ENCODE data around the gene NUAK2.

DNA sequence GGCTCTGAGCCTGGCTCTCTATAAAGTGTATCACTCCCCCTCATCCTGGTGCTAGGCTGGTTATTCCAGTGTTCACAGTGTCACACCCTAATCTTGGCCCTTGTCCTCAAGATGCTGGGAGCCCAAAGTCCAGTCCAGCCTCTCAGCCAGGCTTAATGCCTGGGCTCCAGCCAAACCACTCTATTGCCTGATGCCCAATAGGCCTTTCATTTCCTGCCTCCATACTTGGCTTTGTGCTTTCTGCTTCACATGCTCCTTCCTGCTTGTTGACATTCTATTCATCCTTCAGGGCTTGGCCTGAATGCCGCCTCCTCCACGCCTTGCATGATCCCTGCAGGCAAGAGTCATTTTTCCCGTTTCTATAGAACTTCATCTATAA is 33.5 kb upstream of the NUAK2 start:
- TF ChIP-seq, protein P1, sequence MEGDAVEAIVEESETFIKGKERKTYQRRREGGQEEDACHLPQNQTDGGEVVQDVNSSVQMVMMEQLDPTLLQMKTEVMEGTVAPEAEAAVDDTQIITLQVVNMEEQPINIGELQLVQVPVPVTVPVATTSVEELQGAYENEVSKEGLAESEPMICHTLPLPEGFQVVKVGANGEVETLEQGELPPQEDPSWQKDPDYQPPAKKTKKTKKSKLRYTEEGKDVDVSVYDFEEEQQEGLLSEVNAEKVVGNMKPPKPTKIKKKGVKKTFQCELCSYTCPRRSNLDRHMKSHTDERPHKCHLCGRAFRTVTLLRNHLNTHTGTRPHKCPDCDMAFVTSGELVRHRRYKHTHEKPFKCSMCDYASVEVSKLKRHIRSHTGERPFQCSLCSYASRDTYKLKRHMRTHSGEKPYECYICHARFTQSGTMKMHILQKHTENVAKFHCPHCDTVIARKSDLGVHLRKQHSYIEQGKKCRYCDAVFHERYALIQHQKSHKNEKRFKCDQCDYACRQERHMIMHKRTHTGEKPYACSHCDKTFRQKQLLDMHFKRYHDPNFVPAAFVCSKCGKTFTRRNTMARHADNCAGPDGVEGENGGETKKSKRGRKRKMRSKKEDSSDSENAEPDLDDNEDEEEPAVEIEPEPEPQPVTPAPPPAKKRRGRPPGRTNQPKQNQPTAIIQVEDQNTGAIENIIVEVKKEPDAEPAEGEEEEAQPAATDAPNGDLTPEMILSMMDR (IDR thresholded peaks at IDR 0.05) = no peak
- no peak for TF ChIP-seq POLR2A (IDR thresholded peaks at IDR 0.05)

All from uterus (tissue), 2 donors.